Mesodermal cell (in vitro differentiated cells): ENCODE measurements around the gene RPS8.
"Not testable (repeated sequence)": the region's sequence is repeated elsewhere in the genome, so short reads cannot be mapped to it uniquely, and the experiment has no call there.

Experiments
- H3K27ac ChIP-seq: 2 replicates; pipeline ENCODE4 v1.7.0; 2013; ENCODE audit warnings: mild to moderate bottlenecking, low read depth, low read length, moderate library complexity; ENCODE audit not compliant: severe bottlenecking
- H3K36me3 ChIP-seq: 2 replicates; pipeline ENCODE4 v1.7.1; 2013; ENCODE audit warnings: mild to moderate bottlenecking, low read length, moderate library complexity; ENCODE audit not compliant: control insufficient read depth, insufficient read depth
- H3K4me1 ChIP-seq: one replicate; pipeline ENCODE4 v1.7.1; 2013; ENCODE audit warnings: mild to moderate bottlenecking, low read length; ENCODE audit not compliant: insufficient read depth, control insufficient read depth, poor library complexity, severe bottlenecking
- H3K4me3 ChIP-seq: 2 replicates; pipeline ENCODE4 v1.7.0; 2013; ENCODE audit warnings: low read length, control low read depth, mild to moderate bottlenecking; ENCODE audit not compliant: insufficient read depth, poor library complexity, severe bottlenecking; ENCODE audit errors: extremely low read depth
- H3K9me3 ChIP-seq: 2 replicates; pipeline ENCODE4 v1.7.1; 2013; ENCODE audit warnings: mild to moderate bottlenecking, low read length, moderate library complexity; ENCODE audit not compliant: control insufficient read depth
- WGBS, 2 experiments: methylation state at CpG; one replicate each; pipeline ENCODE4 v1.1.5; 2013; ENCODE audit warnings: missing lambda C conversion rate in 2 of 2; ENCODE audit not compliant: insufficient coverage in 2 of 2; 5-methylcytosine and 5-hydroxymethylcytosine counted together

Gene RPS8

DNA sequence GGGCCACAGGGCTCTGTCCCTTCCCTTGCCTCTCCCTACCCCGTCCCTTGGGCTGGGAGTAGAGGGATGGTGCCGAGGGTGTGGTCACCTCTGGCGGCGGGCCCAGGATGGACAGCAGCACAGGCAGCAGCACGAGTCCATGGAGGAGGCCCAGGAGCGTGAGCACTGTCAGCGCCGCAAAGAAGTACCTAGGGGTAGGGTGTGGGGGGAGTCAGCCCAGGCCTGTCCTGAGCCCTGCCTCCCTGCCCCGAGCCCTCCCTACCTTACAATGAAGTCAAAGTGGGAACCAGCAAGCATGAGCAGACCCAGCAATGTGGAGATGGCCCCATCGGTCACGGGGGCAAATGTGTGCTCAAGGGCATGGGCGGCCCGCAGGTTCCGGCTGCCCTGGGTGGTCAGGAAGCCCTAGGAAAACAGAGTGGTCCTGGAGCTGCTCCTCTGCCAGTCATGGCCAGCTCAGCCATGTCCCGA is 47.7 kb downstream of the RPS8 start:
- H3K36me3 ChIP-seq = no peaks in the 10 kb centered on the region
- H3K4me3 ChIP-seq = no peak overlapping the region
- WGBS, 2 experiments = 95 to 97% methylated on average over 9 to 14 of the region's 15 CpGs
- no peak overlapping the region for H3K27ac ChIP-seq
- no peaks in the 10 kb centered on the region for H3K4me1 ChIP-seq
- no peaks in the 10 kb centered on the region for H3K9me3 ChIP-seq

DNA sequence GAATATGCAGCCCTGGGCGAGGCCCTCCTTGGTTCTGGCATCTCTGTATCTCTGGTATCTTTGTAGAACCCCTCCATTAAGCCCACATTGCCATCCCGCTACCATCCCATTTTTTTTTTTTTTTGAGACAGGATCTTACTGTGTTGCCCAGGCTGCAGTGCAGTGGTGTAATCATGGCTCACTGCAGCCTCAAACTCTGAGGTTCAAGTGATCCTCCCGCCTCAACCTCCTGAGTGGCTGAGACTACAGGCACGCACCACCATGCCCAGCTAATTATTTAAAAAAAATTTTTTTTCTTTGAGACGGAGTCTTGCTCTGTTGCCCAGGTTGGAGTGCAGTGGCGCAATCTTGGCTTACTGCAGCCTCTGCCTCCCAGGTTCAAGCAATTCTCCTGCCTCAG is 49.1 kb downstream of the RPS8 start:
- H3K4me1 ChIP-seq, H3K9me3 ChIP-seq, H3K4me3 ChIP-seq, H3K36me3 ChIP-seq, H3K27ac ChIP-seq: not testable (repeated sequence)
- 97% methylated on average over 4 to 5 of the region's 6 CpGs for WGBS, 2 experiments

DNA sequence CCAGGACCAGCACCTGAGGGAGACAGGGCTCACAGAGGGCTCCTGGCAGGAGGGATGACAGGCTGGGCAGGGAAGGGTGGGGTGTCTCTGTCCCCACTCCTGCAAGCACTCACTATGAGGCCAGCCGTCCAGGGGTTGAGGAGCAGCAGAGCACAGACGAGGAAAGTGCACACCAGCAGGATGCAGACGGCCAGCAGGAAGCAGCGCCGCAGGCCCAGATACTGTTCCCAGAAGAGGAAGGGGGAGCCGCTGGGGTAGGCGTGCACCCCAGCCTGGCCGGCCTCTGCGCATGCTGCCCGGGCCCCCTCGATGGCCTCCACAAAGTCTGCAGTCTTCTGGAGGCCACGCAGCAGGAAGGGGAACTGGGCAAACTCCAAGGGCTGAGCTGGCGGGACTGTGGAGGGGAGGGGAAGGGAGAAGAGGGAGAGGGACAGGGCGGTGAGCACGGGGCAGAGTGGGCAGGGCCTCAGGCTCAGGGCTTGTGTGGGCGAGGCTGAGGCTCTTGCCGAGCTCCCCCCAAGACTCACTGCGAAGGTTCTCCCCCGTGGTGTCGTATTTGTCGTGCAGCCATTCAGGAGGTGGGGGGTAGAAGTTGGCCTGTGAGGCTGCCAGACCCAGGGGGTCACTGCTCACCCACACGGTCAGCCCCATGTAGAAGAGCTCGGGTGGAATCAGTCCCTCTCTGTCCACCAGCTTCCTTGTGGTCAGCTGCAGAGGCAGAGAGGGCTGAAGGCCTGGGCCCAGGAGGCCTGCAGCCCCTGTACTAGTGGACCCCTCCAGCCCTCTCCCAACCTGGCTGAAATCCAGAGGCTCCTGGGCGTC is 51.2 kb downstream of the RPS8 start:
- Histone ChIP-seq H3K27ac (no peak overlapping the region), H3K4me1 (no peaks in the 10 kb centered on the region), H3K36me3 (no peaks in the 10 kb centered on the region), H3K4me3 (no peak overlapping the region), H3K9me3 (no peaks in the 10 kb centered on the region)
- WGBS, 2 experiments = 85 to 88% methylated on average over 15 to 21 of the region's 24 CpGs

DNA sequence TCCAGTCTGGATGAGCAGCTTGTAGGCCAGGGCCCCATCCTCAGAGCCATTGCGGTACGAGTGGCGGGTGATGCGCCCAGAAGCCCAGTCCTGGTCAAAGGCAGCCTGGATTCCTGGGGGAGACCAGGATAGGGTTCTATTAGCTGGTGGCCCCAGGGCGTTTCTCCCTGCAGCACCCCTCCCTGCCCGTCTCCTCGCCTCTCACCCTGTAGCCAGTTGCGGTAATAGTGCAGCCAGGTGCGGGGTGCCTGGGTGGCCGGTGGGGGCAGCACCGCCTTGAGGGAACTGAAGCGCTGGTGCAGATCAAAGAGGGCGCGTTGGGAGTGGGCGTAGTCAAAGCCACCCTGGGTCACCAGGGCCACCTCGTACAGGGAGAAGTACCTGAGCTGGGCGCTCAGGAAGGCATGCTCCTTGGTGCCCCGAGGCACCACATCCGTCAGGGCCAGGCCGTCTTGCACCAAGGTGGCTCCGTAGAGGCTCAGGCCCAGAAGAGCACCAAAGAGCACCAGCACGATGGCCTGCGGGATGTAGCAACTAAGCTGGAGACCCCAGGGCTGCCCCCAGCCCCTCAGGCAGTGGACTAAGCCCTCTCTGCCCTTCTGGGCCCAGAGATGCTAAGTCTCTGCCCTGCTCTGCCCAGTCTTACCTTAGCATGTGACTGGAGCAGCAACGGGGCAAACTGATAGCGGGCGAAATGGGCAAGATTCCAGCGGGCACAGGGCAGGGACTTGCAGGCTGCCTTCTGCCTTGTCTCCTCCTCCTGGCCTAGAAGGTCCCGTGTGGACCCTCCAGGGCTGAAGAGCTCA is 52.1 kb downstream of the RPS8 start:
- H3K4me1 ChIP-seq = no peaks in the 10 kb centered on the region
- H3K27ac ChIP-seq = no peak overlapping the region
- 93 to 94% methylated on average over 24 to 26 of the region's 28 CpGs for WGBS, 2 experiments
- no peaks in the 10 kb centered on the region for H3K36me3 ChIP-seq
- no peaks in the 10 kb centered on the region for H3K9me3 ChIP-seq
- H3K4me3 ChIP-seq = no peak overlapping the region

DNA sequence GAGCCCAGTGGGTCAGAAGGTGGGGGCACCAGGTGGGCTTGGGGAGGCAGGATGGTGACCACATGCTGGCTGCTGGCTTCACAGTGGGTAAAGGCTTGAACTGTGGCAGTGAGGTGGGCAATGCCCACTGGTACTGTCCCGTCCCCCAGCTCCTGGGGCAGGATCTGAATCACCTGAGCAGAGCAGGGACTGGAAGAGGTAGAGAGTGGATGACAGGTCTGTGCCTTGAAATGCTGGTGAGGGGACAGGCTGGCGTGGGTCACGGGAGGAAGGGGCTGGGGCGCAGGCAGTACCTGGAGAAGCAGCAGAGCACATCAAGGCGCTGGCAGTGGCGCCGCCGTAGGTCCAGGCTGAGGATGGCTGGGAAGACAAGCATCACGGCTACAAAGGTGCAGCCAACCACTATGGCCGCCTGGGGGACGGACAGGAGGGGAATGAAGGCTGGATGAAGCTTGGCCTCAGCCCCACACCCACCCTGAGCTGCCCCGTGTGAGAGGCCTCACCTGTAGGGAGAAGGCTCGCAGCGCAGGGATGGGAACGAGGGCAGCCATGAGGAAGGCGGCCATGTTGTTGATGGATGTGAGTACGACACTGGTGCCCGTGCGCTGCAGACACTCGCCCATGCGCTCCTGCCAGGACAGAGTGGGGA is 52.8 kb downstream of the RPS8 start:
- Histone ChIP-seq H3K9me3 (no peaks in the 10 kb centered on the region), H3K4me1 (no peaks in the 10 kb centered on the region), H3K27ac (no peak overlapping the region), H3K36me3 (no peaks in the 10 kb centered on the region), H3K4me3 (no peak overlapping the region)
- WGBS, 2 experiments = 93 to 95% methylated on average over 17 to 18 of the region's 21 CpGs
